ENCODE measurements around the gene CACNA2D2.
A peak's percentile ranks its signal among the peaks of the same experiment; 100 is the strongest.

CACNA2D2 gene

DNA sequence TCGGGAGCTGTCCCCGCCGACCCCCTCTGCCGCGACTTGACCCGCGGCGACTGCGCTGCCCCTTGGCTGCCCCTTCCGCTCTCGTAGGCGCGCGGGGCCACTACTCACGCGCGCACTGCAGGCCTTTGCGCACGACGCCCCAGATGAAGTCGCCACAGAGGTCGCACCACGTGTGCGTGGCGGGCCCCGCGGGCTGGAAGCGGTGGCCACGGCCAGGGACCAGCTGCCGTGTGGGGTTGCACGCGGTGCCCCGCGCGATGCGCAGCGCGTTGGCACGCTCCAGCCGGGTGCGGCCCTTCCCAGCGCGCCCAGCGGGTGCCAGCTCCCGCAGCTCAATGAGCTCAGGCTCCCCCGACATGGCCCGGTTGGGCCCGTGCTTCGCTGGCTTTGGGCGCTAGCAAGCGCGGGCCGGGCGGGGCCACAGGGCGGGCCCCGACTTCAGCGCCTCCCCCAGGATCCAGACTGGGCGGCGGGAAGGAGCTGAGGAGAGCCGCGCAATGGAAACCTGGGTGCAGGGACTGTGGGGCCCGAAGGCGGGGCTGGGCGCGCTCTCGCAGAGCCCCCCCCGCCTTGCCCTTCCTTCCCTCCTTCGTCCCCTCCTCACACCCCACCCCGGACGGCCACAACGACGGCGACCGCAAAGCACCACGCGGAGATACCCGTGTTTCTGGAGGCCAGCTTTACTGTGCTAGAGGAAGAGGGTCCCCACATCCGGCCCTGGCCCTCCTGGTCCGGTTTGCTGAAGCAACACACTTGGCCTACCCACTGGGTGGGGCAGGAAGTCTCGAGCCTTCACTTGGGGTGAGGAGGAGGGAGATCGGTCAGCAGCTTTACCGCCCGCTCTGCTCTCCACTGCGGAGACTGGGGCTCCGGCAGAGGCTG, 162.7 kb downstream of the CACNA2D2 start, which contains the start of gene RASSF1:
RASSF1 (minus strand) TSS at position 389 of the 882 bp plus-strand sequence; CDS start at position 358, 31 bp downstream.
- peak; percentile 35 to 40 for DNase-seq

GRCh38 chr3:50340147-50340447, 163.3 kb downstream of the CACNA2D2 start:
- no peak for DNase-seq

DNA sequence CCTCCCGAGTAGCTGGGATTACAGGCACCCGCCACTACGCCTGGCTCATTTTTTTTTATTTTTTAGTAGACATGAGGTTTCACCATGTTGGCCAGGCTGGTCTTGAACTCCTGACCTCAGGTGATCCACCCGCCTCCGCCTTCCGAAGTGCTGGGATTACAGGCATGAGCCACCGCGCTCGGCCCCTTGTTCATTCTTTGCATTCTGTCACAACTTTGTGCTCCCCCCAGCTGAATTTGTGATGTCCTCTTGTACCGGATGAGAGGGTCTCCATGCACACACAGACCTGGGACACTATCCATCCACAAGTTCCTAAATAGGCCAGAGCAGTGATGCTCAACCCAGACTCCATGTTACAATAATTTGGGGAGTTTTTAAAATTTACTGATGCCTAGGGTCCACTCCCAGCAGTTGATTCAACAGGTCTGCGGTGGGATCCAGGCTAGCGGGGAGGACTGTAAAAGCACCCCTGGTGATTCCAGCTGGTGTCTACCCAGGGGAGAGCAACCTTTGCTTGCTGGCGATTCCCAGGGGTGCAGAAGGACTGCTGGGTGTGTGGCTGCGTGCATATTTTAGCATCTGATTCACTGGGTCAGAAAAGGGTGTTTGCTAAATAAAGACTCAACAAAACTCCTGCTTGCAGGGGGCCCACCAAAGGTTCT, 163.8 kb downstream of the CACNA2D2 start:
- no peak for DNase-seq

DNA sequence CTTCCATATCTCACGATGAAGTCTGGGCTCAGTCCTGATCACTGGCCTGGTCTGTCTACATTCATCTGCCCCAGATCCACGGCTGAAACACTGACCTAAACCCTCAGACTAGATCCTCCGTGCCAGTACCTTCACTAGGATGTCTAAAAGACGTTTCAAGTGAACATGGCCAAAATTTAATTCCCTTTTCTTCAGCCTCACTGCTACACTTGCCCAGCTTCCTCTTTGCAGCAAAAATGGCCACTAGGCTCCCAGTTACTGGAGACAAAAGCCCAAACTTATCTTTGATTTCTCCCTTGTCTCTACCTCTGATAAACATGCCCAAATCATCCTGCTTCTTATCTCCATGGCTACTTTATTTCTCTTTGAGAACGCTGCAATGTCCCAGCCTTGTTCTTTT, 164.5 kb downstream of the CACNA2D2 start:
- no peak for DNase-seq

- peak; percentile 90 to 92 for DNase-seq
Observed at GRCh38 chr3:50337175-50337861, 166.1 kb downstream of the CACNA2D2 start.

- DNase-seq, result peak; percentile 37 to 44
Observed at GRCh38 chr3:50336452-50337174, 166.8 kb downstream of the CACNA2D2 start.

DNA sequence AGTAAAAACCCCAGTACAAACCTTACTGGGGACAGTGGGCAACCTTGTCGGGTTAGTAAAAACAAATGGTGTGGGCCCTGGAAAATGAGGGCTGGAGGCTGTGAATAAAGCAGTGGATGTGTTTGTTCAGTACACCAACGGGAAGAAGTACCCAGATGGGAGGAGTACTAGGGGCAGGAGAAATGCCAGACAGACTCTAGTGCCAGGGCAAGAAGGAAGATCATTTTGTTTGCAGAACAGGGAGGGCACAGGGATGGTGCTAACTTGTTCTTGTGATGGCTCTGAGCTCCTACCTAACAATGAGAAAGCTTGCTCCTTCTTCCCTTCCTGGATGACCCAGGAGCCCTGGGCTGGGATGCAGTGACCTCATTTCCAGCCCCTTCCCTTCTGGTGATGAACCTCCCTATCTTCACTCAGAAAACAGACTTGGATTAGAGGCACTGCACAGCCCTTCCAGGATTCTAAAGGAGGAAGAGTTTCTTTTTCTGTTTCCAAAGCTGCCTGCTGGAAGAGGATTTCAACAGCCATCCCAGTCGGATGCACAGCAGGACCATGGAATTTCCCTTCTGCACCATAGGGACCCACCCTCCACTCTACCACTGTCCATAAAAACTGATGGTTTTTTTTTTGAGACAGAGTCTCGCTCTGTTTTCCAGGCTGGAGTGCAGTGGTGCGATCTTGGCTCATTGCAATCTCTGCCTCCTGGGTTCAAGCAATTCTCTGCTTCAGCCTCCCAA, 168.9 kb downstream of the CACNA2D2 start:
- no peak for DNase-seq

DNA sequence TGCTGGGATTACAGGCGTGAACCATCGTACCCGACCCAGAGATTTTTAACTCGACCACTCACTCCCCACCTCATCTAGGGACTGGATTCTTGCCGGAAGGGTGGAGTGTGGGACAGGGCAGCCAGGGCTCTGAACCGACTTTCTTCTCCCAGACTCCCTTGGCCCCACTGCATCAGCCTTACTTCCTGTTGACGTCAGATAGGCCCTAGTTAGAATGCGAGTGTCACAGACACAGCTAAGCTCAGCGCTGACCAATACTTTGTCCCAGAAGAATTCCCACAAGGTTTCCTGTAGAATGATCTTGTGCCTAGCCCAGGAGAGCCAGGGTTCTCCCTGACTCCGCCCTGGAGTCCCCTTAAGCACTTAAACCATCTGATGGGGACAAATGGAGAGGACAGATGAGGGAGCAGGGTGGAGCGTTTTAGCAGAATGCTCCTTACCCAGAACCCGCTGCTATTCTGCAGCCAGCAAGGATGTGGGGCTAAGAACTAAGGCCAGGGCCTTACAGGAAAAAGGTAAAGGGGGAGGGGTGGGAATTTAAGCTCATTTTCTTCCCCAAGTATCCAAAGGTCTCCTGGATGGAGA, 169.6 kb downstream of the CACNA2D2 start:
- DNase-seq, result no peak

DNA sequence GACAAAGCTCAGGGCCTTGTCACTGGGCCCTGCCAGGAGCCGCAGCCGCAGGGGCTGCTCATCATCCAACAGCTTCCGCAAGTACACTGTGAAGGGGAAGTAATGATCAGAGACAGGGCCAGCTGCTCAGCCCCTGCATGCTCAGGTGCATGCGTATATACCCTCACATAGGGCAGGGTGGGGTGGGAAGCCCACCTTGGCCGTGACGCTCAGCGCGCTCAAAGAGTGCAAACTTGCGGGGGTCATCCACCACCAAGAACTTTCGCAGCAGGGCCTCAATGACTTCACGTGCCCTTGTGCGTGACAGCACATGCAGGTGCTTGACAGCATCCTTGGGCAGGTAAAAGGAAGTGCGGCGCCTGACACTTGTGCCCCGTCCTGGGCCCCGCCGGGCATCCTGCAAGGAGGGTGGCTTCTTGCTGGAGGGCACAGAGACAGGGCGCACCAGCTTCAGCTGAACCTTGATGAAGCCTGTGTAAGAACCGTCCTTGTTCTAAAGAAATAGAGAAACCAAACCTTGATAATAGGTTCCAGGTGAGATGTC, 172.0 kb downstream of the CACNA2D2 start:
- DNase-seq, result no peak

DNA sequence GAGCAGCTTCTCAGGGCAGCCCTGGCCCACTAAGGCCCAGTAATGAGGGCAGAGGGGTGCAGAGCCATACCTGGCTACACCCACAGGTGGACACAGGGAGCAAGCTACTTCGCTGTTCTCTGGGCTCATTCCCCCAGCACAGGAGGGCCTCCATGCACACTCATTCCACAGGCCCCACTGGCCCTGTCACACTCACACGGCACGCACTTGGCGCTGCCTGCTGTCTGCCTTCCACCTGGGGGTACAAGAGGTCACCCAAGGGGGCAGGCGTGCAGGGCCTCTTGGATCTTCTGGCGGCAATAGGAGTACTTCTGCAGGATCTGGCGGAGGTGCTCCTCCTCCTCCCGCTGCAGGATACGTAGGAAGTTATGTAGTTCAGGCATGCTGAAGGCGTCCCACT, 173.1 kb downstream of the CACNA2D2 start:
- no peak for DNase-seq

DNA sequence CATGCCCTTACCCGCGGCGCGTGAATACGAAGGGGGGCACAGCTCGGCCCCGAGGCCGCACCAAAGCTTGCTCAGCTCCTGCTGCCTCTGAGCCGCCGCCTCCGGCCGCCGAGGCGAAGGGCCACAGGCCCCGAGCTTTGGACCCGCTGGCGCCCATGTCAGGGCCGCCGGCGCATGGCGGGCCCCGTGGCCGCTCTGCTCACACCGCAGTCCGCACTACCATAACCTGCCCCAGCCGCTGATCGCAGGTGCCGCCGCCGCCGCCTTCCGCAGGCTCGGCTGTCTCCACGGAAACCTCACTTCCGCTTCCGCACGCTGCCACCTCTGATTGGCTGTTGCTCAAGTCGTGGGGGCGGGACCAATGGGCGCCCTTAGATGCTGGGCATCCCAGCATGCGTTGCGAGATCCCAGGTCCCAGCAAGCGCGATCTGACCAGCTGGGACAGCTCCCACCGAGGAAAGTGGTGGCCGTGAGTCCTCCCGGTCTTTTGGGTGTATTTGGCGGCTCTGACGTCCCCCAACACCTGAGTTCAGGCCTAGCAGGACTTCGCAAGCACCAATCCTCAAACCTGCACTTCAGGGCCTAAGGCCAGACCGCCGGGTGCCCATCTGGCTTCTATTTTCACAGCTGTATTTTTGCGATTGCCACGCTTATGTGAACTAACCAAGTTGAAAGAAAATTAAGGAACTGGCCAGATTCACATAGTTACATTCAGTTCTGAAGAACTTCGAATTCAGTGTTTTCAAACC, 175.3 kb downstream of the CACNA2D2 start, which contains the start of gene TUSC2:
TUSC2 (minus strand) TSS at position 281 of the 749 bp plus-strand sequence; CDS start at position 157, 124 bp downstream.
- DNase-seq, result peak; percentile 92 to 93

GRCh38 chr3:50327129-50327528, 176.3 kb downstream of the CACNA2D2 start:
- DNase-seq, result no peak

DNA sequence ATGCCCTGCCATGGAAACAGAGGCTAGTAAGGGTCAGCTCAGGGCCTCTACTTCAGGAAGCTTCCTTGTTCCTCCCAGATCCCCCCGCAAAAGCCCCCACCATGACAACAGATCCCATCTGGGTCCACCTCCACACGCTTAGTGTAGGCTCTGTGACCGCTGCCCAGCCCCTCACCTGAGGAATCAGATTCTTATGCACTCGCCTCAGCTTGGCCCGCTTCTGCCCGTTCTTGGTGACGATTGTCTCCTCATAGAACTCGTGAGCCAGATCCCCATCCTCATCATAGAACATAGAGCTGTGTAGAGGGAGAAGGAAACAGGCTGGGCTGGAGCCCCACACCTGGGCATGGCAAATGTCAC, 177.3 kb downstream of the CACNA2D2 start:
- no peak for DNase-seq

GRCh38 chr3:50325497-50326181, 177.8 kb downstream of the CACNA2D2 start:
- DNase-seq, result no peak

DNA sequence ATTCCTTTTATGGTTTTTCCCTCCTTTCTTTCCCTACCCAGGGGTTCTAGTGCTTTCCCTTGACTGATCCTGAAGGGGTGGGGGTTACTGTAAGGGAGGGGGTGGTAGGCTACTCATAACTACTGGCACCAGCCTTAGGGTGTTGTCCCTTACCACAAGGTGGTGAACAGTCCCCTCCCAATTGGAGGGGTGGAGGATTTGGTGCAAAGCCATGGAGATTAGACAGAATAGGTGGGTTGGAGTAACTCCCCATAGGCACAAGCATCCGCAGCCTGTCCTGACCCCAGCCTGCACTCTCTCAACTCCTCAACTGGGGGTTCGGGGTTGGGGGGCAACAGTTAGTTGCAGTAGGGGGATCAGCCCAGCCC, 178.3 kb downstream of the CACNA2D2 start:
- DNase-seq, result no peak

GRCh38 chr3:50324351-50325112, 178.9 kb downstream of the CACNA2D2 start:
- DNase-seq, result peak; percentile 46 to 55

DNA sequence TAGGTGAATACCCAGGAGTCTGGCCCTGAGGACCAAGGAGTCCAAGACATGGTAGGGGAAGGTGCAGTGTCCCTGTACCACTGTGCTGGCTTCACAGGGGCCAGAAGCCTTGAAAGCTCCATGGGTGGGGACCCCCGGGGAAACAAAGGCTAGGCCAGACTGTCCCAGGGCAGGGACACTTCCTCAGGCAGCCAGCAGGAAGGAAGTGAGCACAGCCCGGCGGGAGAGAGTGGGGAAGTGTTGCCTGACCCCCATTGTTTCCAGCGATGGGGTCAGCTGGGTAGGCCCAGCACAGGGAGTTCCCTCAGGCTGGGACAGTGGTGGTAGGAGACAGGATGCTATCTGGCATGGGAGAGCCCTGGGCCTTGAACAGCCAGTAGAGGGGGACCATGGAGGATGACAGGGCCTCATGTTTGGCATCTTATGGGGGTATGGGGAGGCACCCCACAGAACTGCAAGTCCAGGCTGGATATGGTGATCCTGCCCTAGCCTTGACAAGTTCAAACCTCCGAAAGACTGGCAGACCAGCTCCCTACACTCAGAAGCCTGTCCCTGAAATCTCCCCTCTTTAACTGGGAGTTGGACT, 179.7 kb downstream of the CACNA2D2 start:
- DNase-seq, result no peak

DNA sequence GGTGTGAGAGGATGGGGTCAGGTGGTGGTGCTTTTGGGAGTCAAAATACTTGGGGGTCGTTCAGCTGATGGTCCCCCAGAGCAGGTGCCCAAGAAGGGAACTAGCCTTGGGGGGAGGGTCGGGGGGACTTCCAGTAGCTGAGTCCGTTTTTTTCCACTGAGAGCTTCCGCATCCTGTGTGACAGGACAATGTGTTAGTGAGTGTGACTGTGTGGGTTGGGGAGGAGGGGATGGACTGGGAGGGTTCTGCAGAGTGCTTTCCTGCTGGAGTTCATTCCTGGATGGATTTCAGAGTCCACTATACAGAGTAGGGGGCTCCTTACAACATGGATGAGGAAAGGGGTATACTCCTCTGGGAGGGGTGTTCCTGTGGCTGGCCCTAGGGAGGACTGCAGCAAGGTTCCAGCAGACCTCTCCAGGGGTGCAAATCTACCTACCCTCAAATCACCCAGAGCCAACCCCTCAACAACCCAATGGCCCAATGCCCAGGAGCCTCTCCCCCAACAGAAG, 180.3 kb downstream of the CACNA2D2 start:
- no peak for DNase-seq

Data from activated CD4-positive, alpha-beta T cell treated with anti-CD3 and anti-CD28 coated beads, Interleukin-2, amount 50 U/mL, for 4 hours (primary cell).